GM18502 (cell line): Measurements from ENCODE around the gene DESI1.
"Not testable (repeated sequence)": the region's sequence is repeated elsewhere in the genome, so short reads cannot be mapped to it uniquely, and the experiment has no call there.

ENCODE experiments used
- ATAC-seq: cut with Tn5 transposase; IDR thresholded peaks from one replicate; pipeline ENCODE4 v1.9.1; 2021; ENCODE audit warnings: mild to moderate bottlenecking; ENCODE audit not compliant: unreplicated experiment, poor library complexity

Gene DESI1

GRCh38 chr22:41563051-41563711, 57.7 kb downstream of the DESI1 start:
- no peak for ATAC-seq

GRCh38 chr22:41562461-41562860, 58.4 kb downstream of the DESI1 start:
- no peak for ATAC-seq

GRCh38 chr22:41561788-41562187, 59.1 kb downstream of the DESI1 start:
- no peak for ATAC-seq

- ATAC-seq: no peak
Measured at GRCh38 chr22:41561335-41561734, 59.5 kb downstream of the DESI1 start.

- ATAC-seq: no peak
Measured at GRCh38 chr22:41560095-41560471, 60.8 kb downstream of the DESI1 start.

GRCh38 chr22:41558241-41558630, 62.6 kb downstream of the DESI1 start:
- not testable (repeated sequence) for ATAC-seq

- no peak for ATAC-seq
Measured at GRCh38 chr22:41557401-41558240, 63.2 kb downstream of the DESI1 start.

- no peak for ATAC-seq
Measured at GRCh38 chr22:41556561-41556960, 64.3 kb downstream of the DESI1 start.

GRCh38 chr22:41555325-41555982, 65.4 kb downstream of the DESI1 start:
- no peak for ATAC-seq

- no peak for ATAC-seq
Measured at GRCh38 chr22:41551877-41552582, 68.8 kb downstream of the DESI1 start.

GRCh38 chr22:41550952-41551491, 69.8 kb downstream of the DESI1 start:
- ATAC-seq: no peak

GRCh38 chr22:41548830-41549211, 72.0 kb downstream of the DESI1 start:
- ATAC-seq: no peak
